GM18951 (cell line): ENCODE results near the gene TPRG1L.

Source experiments
- POLR2A ChIP-seq: IDR thresholded peaks from 4 replicates; pipeline ENCODE4 v1.6.1; 2011; ENCODE audit warnings: mild to moderate bottlenecking; ENCODE audit not compliant: insufficient read length, insufficient read depth; ENCODE audit errors: extremely low read depth
- in situ Hi-C: fragments of 300-500 bp; cut with MboI; formaldehyde crosslinking; loops from one replicate; pipeline ENCODE4 v1.12.0; 2022; ENCODE audit warnings: low sequenced_read_pairs, mixed read lengths, inconsistent platforms; ENCODE audit not compliant: unreplicated experiment

The TPRG1L gene

DNA sequence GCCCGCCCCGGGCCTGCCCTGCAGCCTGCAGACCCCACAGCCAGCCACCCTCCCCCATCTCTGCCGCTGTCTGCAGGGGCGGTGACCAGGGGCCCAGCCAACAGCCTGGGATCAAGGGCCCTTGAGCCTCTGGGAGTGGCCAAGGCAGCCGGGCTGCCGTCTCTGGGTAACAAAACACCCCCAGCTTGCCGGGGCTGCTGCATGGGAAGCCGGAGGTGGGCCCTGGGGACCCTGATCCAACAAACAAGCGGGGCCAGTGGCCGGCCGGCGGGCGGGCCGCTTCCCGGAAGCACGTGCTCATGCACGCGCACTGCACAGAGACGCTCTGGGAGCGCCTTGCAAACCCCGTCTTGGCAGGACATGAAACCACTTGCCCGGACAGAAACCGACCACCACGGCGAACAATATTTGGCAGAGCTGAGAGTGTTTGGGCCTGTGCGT, 26.7 kb upstream of the TPRG1L start:
- TF ChIP-seq POLR2A: no peak
- in situ Hi-C loops: no loop called here

DNA sequence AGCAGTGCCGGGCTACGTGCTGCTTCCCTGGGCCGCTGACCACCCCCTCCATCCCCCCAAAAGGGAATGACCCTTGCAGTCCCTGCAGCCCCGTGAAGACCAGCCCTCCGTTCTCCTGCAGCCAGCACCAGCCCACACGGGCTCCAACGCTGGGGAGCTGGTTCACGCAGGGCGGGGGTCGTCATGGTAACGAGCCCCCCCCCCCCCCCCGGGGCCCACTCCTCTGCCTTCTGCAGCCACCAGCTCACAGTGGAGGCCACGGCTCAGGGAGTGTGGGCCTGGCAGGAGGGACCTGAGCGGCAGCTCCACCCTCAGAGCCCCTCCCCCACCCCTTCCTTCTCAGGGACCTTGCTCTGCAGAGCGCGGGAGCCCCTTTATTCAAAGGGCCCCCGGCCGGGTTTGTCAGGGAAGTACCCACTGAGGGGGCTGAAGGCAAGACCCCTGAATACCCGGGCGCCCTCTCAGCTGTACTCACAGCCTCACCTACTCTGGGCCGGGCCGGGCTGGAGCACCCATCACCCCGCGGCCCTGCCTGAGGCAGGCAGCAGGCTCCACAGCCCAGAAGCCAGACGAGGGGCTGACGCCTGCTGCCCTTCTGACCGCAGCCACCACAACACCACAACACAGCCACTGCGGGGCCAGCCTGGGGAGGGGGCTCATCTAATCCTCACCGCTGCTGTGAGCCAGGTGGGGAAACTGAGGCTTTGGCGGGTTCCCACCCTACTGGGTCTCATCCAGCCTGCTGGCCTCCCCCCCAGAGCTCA, 26.1 kb upstream of the TPRG1L start:
- in situ Hi-C loops: no loop called here
- TF ChIP-seq POLR2A: no peak

DNA sequence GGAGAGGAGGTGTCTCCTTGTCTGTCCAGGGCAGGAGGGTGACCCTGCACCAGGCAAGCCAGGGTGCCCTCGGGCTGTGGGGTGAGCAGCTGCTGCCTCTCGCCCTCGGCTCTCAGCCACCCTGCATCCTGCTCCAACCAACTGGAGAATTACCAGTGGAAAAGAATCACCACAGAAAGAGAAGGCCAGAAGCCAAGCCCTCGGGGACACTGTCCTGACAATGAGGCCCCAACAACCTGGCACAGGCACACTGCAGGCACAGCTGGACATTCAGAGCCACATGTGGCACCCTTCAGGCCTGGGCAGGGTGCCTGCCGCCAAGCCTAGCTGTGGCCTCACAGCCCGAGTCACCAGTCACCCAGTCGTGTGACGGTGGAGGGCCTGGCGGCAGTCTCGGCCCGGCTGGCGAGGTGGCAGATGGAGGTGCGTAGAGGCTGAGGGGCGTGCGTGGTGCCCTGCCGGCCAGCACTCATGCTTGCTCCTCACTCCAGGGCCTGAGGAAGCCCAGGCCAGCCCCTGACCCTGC, 25.5 kb upstream of the TPRG1L start:
- in situ Hi-C loops: no loop called here
- TF ChIP-seq POLR2A: no peak

DNA sequence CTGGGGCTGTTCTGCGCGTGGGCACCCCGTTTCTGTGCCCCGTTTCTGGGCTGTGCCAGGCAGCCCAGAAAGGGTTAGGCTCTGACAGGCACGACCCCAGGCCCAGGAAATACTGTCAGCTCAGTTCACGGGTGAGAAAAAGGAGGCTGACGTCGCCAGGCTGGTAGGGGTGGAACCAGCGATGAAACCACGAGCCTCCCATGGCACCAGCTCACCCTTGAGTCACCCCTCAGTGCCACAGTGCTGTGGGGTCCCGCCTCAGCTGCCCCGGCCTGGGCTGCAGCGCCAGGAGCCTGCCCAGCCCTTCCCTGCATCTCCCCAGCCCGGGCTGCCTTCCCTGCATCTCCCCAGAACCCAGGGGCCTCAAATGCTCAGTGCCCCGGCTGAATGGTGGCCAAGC, 25.0 kb upstream of the TPRG1L start:
- no peak for TF ChIP-seq POLR2A
- in situ Hi-C loops: no loop called here

DNA sequence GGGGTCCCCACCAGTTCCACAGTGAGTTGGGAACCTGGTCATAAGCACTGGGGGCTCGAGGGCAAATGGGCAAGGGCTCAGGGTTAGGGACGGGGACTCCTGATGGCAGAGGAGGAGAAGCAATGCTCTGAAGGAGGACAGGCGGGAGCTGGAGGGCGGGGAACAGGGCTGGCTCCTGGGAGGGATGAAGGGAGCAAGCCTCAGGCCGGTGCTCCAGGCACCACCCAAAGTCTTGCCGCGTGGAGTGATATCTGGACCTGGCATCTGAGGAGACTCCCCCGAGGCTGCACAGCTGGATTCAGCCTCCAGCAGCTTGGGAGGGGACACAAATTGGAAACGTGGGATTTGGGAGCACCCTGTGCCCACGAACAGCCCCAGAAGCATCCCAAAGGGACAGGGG, 24.5 kb upstream of the TPRG1L start:
- no peak for TF ChIP-seq POLR2A
- in situ Hi-C loops: no loop called here

DNA sequence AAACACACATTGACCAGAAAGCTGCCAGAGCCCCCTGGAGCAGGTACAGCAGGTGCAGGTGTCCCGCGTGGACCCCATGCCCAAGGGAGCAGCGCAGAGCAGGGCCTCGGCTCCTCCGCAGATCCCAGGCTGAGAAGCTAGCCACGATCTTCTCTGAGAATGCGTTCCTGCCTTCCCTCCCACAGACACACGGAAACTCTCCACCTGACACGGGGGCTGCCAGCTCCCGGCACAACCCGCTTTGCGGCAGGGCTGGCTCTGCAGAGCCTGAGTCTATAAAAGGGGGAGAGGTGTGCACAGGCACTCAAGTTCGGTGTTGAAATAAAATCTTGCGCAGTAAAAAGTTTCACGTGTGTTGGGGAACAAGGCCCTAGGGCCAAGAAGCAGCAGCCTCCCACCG, 23.1 kb upstream of the TPRG1L start:
- TF ChIP-seq POLR2A: no peak
- in situ Hi-C loops: no loop called here

DNA sequence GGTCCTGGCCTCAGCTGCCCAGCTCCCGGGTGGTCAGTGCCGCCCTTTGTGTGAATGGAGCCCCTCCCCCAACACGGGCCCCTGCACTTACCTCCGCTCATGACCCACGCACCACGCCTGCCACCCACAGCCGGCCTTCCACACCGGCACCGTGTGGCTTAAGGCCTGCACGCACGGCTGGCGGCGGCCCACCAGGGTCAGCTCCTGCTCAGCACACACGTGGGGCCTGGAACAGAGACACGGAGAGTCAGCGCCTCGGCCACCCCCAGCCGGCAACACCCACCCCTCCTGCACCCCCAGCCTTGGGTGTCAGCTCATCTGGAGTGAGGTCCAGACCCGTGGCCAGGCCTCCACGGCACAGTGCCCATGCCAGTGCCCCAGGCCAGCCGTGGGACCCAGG, 22.4 kb upstream of the TPRG1L start:
- no peak for TF ChIP-seq POLR2A
- in situ Hi-C loops: no loop called here

DNA sequence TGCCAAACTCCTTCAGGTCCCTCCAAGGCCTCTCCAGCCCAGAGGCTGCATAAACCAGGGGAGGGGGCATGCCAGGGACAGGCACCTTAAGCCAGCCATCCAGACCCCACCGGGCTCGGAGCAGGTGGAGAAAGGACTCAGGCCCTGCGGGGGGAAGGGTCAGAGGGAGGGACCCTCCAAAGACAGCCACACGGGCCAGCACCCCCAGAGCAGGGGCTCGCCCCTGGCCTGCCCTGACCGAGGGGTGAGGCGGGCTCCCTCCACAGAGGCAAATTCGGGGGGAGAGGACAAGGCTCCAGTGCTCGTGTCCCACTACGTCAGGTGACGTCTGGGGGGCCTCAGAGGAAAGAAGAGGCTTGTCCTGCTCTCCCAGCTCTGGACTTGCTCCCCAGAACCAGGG, 21.7 kb upstream of the TPRG1L start:
- in situ Hi-C loops: no loop called here

DNA sequence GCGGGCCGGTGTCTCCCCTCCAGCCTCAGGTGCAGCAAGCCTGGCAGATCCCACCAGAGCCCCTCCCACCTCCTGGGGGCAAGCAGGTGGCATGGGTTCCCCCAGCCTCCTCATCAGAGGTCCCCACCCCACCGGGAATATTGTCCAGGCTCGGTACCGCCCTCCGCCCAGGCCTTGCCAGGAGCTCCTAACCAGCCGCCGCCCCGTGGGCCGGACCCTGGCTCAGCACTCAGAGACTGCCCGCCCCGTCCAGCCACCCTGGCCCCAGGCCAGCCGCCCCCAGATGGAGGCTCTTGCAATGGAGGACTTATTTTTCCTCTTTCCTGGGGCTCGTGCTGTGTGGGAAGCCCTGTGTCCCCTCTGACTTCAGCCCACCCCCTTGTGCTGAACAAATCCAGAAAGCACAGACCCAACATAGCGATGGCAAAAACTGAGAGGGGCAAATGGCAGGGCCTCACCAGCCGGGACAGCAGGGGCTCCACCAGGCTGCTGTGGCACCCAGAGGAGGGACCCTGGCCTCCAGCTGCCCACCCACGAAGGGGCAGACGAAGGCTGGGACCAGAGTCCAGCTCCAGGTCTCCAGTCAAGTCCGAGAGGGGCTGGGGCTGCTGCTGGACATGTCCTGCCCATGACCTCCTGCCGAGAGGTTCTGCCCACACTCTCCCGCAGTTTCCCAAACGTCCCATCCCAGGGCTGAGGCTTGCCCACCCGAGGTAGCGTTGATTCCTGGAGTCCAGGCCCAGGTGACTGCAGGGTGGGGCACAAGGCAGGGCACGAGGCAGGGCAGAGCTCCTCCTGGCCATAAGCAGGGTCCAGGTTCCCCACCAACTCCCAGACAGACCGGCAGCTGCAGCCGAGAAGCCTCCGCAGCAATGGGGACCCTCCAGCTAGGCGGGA, 21.0 kb upstream of the TPRG1L start:
- TF ChIP-seq POLR2A: no peak
- in situ Hi-C loops: no loop called here

More for the DNA sequence above, 21.7 kb upstream of the TPRG1L start:
- TF ChIP-seq POLR2A: no peak

DNA sequence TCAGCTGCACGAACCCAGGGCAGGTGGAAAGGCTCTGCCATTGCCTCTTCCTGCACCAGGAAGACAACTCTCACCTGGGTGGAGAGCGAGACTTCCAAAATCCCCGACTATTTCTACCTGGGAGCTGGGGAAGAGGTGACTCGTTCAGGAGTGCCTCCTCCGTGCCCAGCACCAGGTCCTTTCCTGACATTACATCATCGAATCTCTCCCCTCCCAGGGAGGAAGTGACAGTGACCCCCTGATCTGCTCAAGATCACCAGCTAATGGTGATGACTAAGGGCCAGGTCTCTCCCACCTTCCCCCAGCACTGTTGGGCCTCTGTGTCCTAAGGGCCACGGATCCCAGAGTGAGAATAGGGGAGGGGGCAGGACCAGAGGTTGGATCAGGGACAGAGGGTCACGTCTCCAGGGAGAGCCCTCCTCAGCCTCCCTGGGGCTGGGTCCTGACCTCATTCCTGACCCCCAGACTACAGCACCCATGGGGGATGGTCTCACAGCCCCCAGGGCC, 20.3 kb upstream of the TPRG1L start:
- no peak for TF ChIP-seq POLR2A
- in situ Hi-C loops: no loop called here

DNA sequence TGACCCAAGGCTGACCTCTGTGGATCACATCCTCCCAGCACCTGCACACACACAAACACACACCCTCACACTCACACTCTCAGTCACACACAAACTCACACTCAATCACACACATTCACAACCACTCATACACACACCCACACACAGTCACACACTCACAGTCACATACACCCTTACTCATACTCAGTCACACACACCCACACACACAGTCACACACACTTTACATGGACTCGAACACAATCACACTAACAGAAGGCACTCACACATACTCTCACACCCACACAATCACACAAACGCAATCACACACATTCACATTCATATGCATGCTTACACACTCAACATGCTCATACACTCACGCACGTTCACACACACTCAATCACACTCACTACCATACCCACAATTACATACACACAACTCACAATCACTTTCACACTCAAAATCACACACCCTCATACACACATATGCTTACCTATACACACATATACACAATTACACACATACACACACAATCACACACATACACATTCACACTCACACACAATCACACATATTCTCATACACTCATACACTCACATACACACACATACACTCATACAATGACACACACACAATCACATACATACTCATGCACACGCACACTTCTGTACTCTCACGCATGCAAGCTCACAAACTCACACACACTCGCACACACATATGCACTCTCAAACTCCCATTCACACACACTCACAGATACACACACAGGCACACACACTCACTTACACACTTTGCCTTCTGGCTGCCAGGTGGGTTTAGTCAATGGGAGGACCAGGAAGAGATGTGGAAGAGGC, 19.6 kb upstream of the TPRG1L start:
- TF ChIP-seq POLR2A: no peak
- in situ Hi-C loops: no loop called here

DNA sequence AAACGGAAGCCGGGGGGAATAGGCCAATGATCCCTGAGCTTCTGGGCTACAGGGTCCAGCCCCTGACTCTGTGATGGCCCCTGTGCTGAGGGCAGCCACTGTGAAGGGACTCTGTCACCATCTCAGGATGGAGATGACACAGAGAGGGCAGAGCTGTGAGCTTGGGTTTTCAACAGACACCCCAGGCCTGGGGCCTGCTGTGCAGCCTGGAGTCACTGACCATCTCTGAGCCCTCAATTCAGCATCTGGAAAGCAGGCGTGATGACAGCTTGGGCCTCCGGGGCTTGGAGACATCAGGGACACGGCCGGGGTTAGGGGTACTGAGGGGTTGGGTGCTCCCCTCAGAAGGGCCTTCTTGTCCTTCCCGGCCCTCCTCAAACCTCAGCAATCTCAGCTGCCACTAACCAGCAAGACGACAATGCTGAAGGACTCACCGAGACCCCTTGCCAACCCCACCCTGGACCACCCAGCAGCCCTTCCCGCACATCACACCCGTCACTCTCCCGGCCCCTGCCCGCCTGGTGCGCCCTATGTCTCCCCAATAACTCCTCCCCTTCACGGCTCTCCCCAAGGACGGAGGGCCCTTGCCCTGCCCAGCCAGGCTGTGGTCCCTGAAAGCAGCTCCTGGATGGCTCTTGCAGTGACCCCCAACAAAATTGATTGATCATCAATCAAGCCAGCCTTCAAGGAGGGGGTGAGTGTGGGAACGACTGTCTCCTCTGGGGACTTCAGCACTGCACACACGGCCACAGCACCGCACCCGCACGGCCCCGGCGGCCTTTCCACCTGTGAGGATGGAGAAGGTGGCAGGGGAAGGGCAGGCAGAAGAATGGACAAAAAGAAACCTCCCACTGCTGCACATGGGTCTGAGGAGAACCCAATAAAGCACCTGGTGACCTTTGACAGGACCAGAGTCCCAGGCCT, 17.8 kb upstream of the TPRG1L start:
- no peak for TF ChIP-seq POLR2A
- in situ Hi-C loops: no loop called here
